Fibroblast of skin of left quadriceps (primary cell): ENCODE data around the gene CDC27.
"Not testable (repeated sequence)": the region's sequence is repeated elsewhere in the genome, so short reads cannot be mapped to it uniquely, and the experiment has no call there.

Experiments
- DNase-seq, 2 experiments: peaks; one replicate each; pipeline ENCODE4 v3.0.0-alpha.2; 2013; ENCODE audit warnings: low read depth in 2 of 2

The CDC27 gene

GRCh38 chr17:47135235-47135634 lies 53.9 kb downstream of the CDC27 start:
- no peak for DNase-seq

DNA sequence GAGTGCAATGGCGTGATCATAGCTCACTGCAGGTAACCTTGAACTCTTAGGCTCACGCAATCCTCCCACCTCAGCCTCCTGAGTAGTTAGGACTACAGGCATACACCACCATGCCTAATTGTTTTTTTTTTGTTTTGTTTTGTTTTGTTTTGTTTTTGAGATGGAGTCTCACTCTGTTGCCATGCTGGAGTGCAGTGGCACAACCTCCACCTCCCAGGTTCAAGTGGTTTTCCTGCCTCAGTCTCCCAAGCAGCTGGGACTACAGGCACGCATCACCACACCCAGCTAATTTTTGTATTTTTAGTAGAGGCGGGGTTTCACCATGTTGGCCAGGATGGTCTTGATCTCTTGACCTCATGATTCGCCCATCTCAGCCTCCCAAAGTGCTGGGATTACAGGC lies 54.7 kb downstream of the CDC27 start:
- DNase-seq, result not testable (repeated sequence)

DNA sequence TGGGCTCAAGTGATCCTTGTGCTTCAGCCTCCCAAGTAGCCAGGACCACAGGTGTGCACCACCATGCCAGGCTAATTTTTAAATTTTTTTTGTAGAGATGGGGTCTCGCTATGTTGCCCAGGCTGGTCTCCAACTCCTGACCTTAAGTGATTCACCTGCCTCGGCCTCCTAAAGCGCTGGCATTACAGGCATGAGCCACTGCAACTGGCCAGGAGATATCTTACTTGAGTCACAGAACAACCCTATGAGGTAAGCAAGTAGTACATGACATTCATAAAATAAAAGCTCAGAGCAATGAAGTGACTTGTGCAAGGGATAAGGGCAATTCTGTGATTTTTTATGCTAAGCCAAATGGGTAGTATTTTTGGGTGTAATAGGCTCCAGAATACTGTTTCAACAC lies 57.3 kb downstream of the CDC27 start:
- no peak for DNase-seq

DNA sequence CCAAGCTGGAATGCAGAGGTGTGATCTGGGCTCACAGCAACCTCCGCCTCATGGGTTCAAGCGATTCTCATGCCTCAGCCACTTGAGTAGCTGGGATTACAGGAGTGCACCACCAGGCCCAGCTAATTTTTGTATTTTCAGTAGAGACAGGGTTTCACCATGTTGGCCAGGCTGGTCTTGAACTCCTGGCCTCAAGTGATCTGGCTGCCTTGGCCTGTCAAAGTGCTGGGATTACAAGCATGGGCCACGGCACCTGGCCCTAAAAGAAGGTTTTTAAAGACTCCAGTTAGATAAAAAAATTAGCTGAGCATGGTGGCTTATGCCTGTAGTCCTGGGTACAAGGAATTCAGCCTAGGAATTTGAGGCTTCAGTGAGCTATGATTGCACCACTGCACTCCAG lies 62.3 kb downstream of the CDC27 start:
- not testable (repeated sequence) for DNase-seq

GRCh38 chr17:47123262-47123661 lies 65.8 kb downstream of the CDC27 start:
- not testable (repeated sequence) for DNase-seq

GRCh38 chr17:47120521-47121095 lies 68.5 kb downstream of the CDC27 start:
- DNase-seq, result peak in 1 of 2 experiments; percentile 12

GRCh38 chr17:47119746-47120520 lies 69.2 kb downstream of the CDC27 start:
- peak; percentile 40 to 43 for DNase-seq

GRCh38 chr17:47117386-47117785 lies 71.7 kb downstream of the CDC27 start:
- no peak for DNase-seq

DNA sequence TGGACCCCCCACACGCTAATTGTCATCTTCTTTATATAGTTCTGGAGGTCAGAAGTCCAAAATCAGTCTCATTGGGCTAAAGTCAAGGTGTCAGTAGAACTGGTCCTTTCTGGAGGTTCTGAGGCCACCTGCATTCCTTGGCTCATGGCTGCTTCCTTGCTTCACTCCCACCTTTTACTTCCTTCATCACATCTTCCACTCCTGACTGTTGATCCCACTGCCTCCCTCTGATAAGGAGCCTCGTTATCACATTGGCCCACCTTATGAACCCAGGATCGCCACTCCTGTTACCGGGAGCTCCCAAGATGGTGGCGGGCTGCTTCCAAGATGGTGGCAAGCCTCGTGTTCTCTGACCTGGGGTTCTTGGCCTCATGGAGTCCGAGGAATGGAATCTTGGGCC lies 83.0 kb downstream of the CDC27 start:
- no peak for DNase-seq

DNA sequence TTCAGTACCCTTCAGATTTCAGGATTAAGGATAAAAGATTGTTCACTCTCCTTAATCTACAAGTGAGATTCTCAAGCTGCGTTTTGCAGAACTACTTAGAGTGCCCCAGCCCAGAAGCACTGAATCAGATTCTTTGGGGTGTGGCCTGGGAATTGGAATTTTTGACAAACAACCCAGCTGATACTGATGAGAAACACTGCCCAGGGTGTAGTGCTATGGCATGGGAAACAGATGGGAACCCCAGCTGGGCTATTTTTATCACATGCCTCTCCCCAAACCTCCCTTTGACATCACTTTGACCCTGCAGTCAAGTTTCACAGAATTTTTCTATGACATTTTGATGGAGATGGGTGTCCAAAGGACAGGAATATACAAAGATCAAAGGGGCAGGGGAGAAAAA lies 83.8 kb downstream of the CDC27 start:
- not testable (repeated sequence) for DNase-seq

- DNase-seq, result no peak
Observed at GRCh38 chr17:47102914-47103313, 86.2 kb downstream of the CDC27 start.

DNA sequence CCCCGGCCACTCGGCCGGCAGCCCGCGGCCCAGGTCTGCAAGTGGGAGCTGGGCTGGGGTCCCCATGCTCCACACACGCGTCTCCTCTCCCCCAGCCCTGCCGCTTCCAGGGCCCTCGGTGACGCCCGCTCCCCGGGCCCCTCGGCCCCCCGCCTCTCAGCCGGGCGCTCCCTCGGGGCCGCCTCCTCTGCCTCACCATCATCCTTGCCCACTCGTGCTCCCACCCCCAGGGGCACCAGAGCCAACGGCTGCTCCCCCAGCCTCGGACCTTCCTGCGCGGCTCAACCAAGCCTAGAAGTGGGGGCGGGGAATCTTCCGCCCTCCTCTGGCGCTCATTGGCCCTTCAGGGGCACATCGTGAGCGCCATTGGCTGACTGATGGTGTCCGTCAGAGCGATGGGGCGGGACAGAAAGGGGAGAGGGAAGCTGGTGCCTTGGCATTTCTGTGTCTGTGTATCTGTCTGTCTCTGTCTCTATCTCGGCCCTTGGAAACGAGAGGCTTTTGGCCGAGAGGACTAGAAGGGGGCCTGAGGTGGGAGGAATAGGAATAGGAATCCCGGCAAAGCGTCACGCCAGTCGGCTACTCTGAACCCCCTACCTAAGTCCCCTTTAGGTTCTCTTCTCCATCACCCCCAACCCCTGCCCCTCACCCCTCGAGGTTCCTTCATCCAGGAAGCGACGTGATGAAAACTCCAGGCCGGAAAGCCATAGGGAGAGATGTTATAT lies 88.9 kb downstream of the CDC27 start:
- peak; percentile 75 for DNase-seq

- DNase-seq, result no peak
Observed at GRCh38 chr17:47099451-47099986, 89.6 kb downstream of the CDC27 start.

GRCh38 chr17:47096343-47096742 lies 92.8 kb downstream of the CDC27 start:
- no peak for DNase-seq

DNA sequence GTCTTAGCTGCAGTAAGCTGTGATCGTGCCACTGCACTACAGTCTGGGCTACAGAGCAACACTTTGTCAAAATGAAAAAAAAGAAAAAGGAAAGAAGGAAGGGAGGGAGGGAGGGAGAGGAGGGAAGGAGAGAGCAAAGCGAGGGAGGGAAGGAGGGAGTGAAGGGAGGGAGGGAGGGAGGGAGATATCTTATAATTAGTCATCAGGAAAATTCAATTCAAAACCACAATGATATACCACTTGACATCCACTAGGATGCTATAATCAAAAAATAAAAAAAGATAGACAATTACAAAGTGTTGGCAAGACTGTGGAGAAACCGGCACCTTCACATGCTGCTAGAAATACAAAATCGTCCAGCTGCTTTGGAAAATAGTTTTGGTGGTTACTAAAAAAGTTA lies 93.8 kb downstream of the CDC27 start:
- DNase-seq, result no peak

- DNase-seq, result no peak
Observed at GRCh38 chr17:47087093-47087492, 102.0 kb downstream of the CDC27 start.

GRCh38 chr17:47085736-47086135 lies 103.4 kb downstream of the CDC27 start:
- no peak for DNase-seq

- DNase-seq, result no peak
Observed at GRCh38 chr17:47078801-47079200, 110.3 kb downstream of the CDC27 start.

- DNase-seq, result no peak
Observed at GRCh38 chr17:47077576-47077975, 111.5 kb downstream of the CDC27 start.

DNA sequence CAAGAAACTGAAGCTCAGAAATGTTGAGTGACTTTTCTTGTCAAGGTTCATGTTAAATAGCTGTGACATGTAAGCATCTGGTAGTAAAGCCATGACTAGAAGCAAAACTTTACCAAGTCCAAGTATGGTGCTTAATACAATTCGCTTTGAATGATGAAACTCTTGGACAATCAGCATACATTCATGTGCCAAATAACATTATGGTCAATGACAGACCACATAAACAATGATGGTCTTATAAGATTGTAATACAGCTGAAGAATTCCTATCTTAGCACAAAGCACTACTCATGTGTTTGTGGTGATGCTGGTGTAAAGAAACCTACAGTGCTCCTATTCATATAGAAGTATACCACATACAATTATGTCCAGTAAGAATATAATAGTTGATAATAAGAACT lies 112.9 kb downstream of the CDC27 start:
- peak; percentile 31 to 38 for DNase-seq

GRCh38 chr17:47074361-47074760 lies 114.7 kb downstream of the CDC27 start:
- not testable (repeated sequence) for DNase-seq

DNA sequence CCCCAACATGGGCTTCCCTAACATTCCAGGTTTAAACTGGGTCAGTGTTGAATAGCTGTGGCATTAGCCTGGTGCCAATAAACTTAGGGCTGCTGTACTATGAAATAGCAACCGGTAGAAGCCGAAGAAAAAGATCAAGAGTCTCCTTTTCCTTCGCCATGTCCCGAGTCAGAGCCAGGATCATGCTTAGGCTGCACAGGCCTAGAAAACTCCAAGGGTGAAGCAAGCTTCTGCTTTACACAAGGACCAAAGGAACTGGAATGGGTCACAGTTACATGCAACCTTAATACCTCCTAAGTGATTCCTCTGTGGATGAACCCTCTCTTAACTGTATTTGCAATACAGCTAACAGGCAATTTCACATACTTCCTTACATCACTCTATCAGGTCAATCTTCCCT lies 115.5 kb downstream of the CDC27 start:
- not testable (repeated sequence) for DNase-seq

- peak; percentile 30 to 47 for DNase-seq
Observed at GRCh38 chr17:47072886-47073285, 116.2 kb downstream of the CDC27 start.
